ENCODE data around the gene TTLL6.

DNA sequence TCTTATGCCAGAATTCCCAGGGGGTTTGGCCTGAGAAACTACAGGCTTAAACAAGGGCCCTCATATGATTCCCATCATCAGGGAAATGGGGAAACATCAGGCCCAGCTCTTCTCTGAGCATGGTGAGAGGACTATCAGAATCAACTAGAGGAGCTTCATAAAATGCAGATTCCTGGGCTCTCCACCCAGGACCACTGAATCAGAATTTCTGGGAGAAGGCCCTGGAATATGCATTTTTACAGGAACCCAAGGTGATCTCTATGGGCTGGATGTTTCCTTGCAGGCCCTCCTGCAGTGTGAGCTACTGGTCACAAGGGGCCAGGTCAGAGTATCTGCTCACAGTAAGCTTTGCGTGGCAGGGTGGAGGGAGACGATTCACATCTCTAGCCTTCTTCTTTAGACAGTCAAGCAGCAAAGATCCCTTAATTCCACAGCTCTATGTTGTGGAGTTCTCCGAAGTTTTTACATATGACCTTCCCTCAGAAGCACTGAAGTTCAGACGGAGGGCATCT is 49.7 kb downstream of the TTLL6 start:
- TF ChIP-seq, protein P1, sequence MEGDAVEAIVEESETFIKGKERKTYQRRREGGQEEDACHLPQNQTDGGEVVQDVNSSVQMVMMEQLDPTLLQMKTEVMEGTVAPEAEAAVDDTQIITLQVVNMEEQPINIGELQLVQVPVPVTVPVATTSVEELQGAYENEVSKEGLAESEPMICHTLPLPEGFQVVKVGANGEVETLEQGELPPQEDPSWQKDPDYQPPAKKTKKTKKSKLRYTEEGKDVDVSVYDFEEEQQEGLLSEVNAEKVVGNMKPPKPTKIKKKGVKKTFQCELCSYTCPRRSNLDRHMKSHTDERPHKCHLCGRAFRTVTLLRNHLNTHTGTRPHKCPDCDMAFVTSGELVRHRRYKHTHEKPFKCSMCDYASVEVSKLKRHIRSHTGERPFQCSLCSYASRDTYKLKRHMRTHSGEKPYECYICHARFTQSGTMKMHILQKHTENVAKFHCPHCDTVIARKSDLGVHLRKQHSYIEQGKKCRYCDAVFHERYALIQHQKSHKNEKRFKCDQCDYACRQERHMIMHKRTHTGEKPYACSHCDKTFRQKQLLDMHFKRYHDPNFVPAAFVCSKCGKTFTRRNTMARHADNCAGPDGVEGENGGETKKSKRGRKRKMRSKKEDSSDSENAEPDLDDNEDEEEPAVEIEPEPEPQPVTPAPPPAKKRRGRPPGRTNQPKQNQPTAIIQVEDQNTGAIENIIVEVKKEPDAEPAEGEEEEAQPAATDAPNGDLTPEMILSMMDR (IDR thresholded peaks at IDR 0.05; ENCODE audit: insufficient read depth, low read length) = no peak
- TF ChIP-seq SPI1 (IDR thresholded peaks at IDR 0.05; ENCODE audit: borderline replicate concordance, low read depth) (no peak), GABPA (IDR thresholded peaks at IDR 0.05; ENCODE audit: low read depth) (no peak), POLR2AphosphoS5 (IDR thresholded peaks at IDR 0.05; ENCODE audit: low read depth) (no peak)

Data from HL-60 (cell line).